ENCODE results near the gene HHATL. TPM values are rescaled to one million over a fixed set of nuclear protein-coding genes. Genes with fewer than 3 reads are reported as not detected.

The HHATL gene
- total RNA-seq, 2 donors from 2014 or later = 444 to 908 TPM

- peak overlapping the region; percentile 95 to 99 for H3K27ac ChIP-seq
- no peaks in the 10 kb centered on the region for H3K27me3 ChIP-seq
- H3K4me3 ChIP-seq = peak overlapping the region; percentile 89 to 91
- no peaks in the 10 kb centered on the region for H3K9me3 ChIP-seq
- peak; percentile 87 for DNase-seq (ENCODE audit: low spot score)
- no peak for TF ChIP-seq CTCF (IDR thresholded peaks at IDR 0.05)
- peaks cover 0 to 70% of the 10 kb centered on the region in 2 donors for H3K4me1 ChIP-seq
- H3K36me3 ChIP-seq = peaks cover 8% of the 10 kb centered on the region
Observed at GRCh38 chr3:42652611-42653302, 49.8 kb downstream of the HHATL start.

GRCh38 chr3:42652251-42652610 is 50.4 kb downstream of the HHATL start:
- Histone ChIP-seq H3K27me3 (no peaks in the 10 kb centered on the region), H3K4me1 (peaks cover 0 to 68% of the 10 kb centered on the region in 2 donors), H3K9me3 (no peaks in the 10 kb centered on the region), H3K4me3 (peak overlapping the region in 1 of 2 donors; percentile 89), H3K36me3 (peaks cover 6% of the 10 kb centered on the region), H3K27ac (peak overlapping the region; percentile 95 to 99)
- no peak for DNase-seq (ENCODE audit: low spot score)
- TF ChIP-seq CTCF (IDR thresholded peaks at IDR 0.05) = no peak

- Histone ChIP-seq H3K4me3 (no peak overlapping the region), H3K4me1 (peaks cover 0 to 60% of the 10 kb centered on the region in 2 donors), H3K9me3 (no peaks in the 10 kb centered on the region), H3K27ac (peak overlapping the region; percentile 95 to 99), H3K27me3 (no peaks in the 10 kb centered on the region), H3K36me3 (peaks cover 11% of the 10 kb centered on the region)
- TF ChIP-seq CTCF (IDR thresholded peaks at IDR 0.05) = no peak
- no peak for DNase-seq (ENCODE audit: low spot score)
Observed at GRCh38 chr3:42651248-42652091, 51.1 kb downstream of the HHATL start.

- DNase-seq (ENCODE audit: low spot score) = no peak
- H3K27me3 ChIP-seq = no peaks in the 10 kb centered on the region
- TF ChIP-seq CTCF (IDR thresholded peaks at IDR 0.05) = no peak
- H3K4me1 ChIP-seq = peaks cover 0 to 44% of the 10 kb centered on the region in 2 donors
- no peaks in the 10 kb centered on the region for H3K9me3 ChIP-seq
- H3K27ac ChIP-seq = peak overlapping the region in 1 of 2 donors; percentile 38
- no peak overlapping the region for H3K4me3 ChIP-seq
- peaks cover 28% of the 10 kb centered on the region for H3K36me3 ChIP-seq
Observed at GRCh38 chr3:42649783-42650182, 52.8 kb downstream of the HHATL start.

- no peak for DNase-seq (ENCODE audit: low spot score)
- Histone ChIP-seq H3K4me1 (peaks cover 0 to 42% of the 10 kb centered on the region in 2 donors), H3K27me3 (no peaks in the 10 kb centered on the region), H3K27ac (no peak overlapping the region), H3K4me3 (no peak overlapping the region), H3K36me3 (peaks cover 35% of the 10 kb centered on the region), H3K9me3 (no peaks in the 10 kb centered on the region)
- no peak for TF ChIP-seq CTCF (IDR thresholded peaks at IDR 0.05)
Observed at GRCh38 chr3:42649006-42649405, 53.6 kb downstream of the HHATL start.
